ENCODE data around the gene AWAT2. TPM values are rescaled to one million over a fixed set of nuclear protein-coding genes. Genes with fewer than 3 reads are reported as not detected.

The AWAT2 gene, protein sequence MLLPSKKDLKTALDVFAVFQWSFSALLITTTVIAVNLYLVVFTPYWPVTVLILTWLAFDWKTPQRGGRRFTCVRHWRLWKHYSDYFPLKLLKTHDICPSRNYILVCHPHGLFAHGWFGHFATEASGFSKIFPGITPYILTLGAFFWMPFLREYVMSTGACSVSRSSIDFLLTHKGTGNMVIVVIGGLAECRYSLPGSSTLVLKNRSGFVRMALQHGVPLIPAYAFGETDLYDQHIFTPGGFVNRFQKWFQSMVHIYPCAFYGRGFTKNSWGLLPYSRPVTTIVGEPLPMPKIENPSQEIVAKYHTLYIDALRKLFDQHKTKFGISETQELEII
- polyA plus RNA-seq (2011; rRNA removed) (not detected in 2 replicates), polyA minus RNA-seq (2011; rRNA and poly(A)+ RNA removed) (not detected in 2 replicates)

DNA sequence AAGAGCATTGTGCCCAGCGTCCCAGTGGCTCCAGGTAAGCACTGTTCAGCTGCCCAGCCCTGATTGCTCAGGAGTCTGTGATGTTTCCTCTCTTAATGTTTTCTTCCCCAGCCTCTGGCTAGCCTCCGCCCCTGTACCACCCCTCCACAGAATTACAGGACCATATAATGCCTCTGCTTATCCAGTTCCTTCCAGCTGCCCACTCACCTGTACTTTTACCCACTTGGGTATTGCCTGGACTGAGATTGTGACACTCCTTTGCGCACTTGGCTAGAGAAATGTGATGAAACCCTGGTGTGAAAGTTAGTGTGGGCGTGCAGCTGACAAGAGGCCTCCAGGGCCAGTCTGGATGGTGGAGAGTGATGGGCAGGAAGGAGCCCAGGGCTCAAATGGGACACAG lies at the start of gene AWAT2:
Gene AWAT2, minus strand, starts transcription at position 14 of the 400 bp plus-strand sequence. Its CDS starts 6 bp downstream, at position 8.
- CTCF ChIA-PET: no interaction called here
- POLR2A ChIA-PET: no interaction called here
- Histone ChIP-seq H3K27me3 (ENCODE audit: control insufficient read depth, insufficient read depth, low read length) (no peaks in the 10 kb centered on the region), H3K27ac (ENCODE audit: low read depth, low read length) (no peak within 1 kb of the TSS), H3K4me3 (ENCODE audit: low read depth, low read length) (no peak within 1 kb of the TSS), H3K9me3 (ENCODE audit: control insufficient read depth, insufficient read depth, low read length) (no peaks in the 10 kb centered on the region)
- TF ChIP-seq, protein P1, sequence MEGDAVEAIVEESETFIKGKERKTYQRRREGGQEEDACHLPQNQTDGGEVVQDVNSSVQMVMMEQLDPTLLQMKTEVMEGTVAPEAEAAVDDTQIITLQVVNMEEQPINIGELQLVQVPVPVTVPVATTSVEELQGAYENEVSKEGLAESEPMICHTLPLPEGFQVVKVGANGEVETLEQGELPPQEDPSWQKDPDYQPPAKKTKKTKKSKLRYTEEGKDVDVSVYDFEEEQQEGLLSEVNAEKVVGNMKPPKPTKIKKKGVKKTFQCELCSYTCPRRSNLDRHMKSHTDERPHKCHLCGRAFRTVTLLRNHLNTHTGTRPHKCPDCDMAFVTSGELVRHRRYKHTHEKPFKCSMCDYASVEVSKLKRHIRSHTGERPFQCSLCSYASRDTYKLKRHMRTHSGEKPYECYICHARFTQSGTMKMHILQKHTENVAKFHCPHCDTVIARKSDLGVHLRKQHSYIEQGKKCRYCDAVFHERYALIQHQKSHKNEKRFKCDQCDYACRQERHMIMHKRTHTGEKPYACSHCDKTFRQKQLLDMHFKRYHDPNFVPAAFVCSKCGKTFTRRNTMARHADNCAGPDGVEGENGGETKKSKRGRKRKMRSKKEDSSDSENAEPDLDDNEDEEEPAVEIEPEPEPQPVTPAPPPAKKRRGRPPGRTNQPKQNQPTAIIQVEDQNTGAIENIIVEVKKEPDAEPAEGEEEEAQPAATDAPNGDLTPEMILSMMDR (IDR thresholded peaks at IDR 0.05; ENCODE audit: low read depth, low read length): no peak
- no peak for DNase-seq (ENCODE audit: low read depth, low spot score)

DNA sequence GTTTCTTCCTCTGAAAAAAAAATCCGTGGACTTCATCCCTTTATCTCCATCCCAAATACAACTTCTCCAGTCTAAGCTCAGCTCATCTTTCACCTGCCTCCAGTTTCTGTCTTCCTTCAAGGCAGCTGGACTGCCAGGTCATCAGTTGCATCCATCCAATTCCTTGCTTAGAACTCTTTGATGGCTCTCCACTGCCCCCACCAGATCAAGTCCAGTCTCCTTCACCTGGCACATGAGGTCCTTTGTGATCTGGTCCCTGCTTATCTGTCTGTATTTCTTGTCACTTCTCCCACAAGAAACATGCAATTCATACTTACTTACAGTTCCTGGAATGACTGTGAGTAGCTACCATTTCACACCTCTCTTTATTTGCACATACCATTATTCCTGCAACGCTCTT lies 46.3 kb upstream of the AWAT2 start:
- TF ChIP-seq, protein P1 (IDR thresholded peaks at IDR 0.05; ENCODE audit: low read depth, low read length): peak; percentile 18; the same call in 1 of the 2 replicates
- CTCF ChIA-PET: interaction anchor here (0.8 to 5.7 kb wide), 12 partner anchors 10 to 672 kb away, joined by 3 to 56 read pairs (median 6); partner anchors contain the start of gene IGBP1
- DNase-seq (ENCODE audit: low read depth, low spot score): no peak

DNA sequence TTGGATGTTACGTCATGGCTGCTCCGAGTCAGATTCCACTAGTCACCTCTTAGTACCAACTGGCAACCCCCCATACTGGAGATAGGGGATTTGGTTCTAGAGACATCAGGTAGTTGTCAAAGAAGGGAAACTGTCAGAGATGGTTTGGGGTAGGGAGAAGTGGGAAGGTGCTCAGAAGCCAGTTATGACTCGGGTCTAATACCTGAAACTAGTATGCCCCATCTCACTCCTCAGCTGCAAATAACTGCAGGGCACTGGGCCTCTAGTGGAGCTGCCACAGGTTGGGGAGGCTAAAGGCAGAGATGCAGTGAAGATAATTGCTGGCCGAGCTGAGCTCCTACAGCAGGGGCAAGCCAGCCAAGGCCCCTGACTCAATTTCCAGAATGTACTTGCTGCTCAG lies 42.5 kb upstream of the AWAT2 start:
- Histone ChIP-seq H3K27ac (ENCODE audit: low read depth, low read length) (no peak overlapping the region), H3K4me3 (ENCODE audit: low read depth, low read length) (no peak overlapping the region), H3K9me3 (ENCODE audit: control insufficient read depth, insufficient read depth, low read length) (no peaks in the 10 kb centered on the region), H3K27me3 (ENCODE audit: control insufficient read depth, insufficient read depth, low read length) (no peaks in the 10 kb centered on the region)
- TF ChIP-seq, protein P1 (IDR thresholded peaks at IDR 0.05; ENCODE audit: low read depth, low read length): no peak
- ChIA-PET CTCF (no interaction called here), POLR2A (no interaction called here)
- no peak for DNase-seq (ENCODE audit: low read depth, low spot score)

More for the DNA sequence above, 46.3 kb upstream of the AWAT2 start:
- no peaks in the 10 kb centered on the region for H3K27me3 ChIP-seq (ENCODE audit: control insufficient read depth, insufficient read depth, low read length)
- H3K9me3 ChIP-seq (ENCODE audit: control insufficient read depth, insufficient read depth, low read length): no peaks in the 10 kb centered on the region
- no peak overlapping the region for H3K27ac ChIP-seq (ENCODE audit: low read depth, low read length)
- POLR2A ChIA-PET: no interaction called here
- H3K4me3 ChIP-seq (ENCODE audit: low read depth, low read length): no peak overlapping the region

DNA sequence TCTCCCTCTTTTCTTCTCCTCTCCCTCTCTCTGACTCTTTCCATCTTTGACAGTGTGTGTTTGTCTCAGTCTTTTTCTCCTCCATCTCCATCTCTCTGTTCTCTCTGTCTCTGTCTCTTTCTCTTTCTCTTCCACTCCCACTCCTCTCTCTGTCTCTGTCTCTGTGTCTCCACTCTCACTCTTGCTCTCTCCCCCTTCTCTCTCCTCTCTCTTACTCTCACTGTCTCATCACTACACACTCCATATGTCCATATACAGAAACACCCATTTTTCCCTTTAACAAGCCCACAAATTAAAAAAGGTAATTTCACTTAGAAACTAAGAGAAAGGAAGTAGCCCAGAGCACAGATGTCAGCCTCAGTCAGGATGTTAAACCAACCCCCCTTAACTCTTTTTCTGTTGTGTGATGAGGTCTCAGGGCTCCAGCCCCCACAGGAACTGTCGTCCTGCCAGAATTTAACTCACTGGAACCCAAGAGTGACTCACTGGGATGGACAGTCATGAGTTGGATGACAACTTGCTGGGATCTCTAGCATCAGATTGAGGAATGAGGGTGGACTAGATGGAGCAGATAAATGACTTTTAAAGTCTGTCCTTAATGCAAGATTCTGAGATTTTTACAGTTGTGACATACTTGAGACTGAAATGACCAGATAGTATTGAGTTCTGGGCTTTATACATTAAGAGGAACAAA lies 40.0 kb upstream of the AWAT2 start:
- TF ChIP-seq, protein P1 (IDR thresholded peaks at IDR 0.05; ENCODE audit: low read depth, low read length): no peak
- Histone ChIP-seq H3K9me3 (ENCODE audit: control insufficient read depth, insufficient read depth, low read length) (no peaks in the 10 kb centered on the region), H3K4me3 (ENCODE audit: low read depth, low read length) (no peak overlapping the region), H3K27ac (ENCODE audit: low read depth, low read length) (no peak overlapping the region), H3K27me3 (ENCODE audit: control insufficient read depth, insufficient read depth, low read length) (no peaks in the 10 kb centered on the region)
- ChIA-PET POLR2A (no interaction called here), CTCF (interaction anchor here (1.9 to 3.8 kb wide), 3 partner anchors 8 to 59 kb away, joined by 9 to 14 read pairs (median 10); partner anchors contain the start of gene IGBP1)
- DNase-seq (ENCODE audit: low read depth, low spot score): no peak

Measured in AG04450 (cell line).